GM10266 (cell line): Measurements from ENCODE around the gene SF1.

Source experiments
- DNase-seq: peaks from one replicate; pipeline ENCODE4 v3.0.0; 2012; ENCODE audit errors: extremely low spot score
- CTCF ChIP-seq: IDR thresholded peaks from 2 replicates; pipeline ENCODE4 v1.5.1; 2012; ENCODE audit warnings: mild to moderate bottlenecking, low read depth; ENCODE audit not compliant: control insufficient read depth, insufficient read depth; ENCODE audit errors: missing control alignments

SF1 gene

DNA sequence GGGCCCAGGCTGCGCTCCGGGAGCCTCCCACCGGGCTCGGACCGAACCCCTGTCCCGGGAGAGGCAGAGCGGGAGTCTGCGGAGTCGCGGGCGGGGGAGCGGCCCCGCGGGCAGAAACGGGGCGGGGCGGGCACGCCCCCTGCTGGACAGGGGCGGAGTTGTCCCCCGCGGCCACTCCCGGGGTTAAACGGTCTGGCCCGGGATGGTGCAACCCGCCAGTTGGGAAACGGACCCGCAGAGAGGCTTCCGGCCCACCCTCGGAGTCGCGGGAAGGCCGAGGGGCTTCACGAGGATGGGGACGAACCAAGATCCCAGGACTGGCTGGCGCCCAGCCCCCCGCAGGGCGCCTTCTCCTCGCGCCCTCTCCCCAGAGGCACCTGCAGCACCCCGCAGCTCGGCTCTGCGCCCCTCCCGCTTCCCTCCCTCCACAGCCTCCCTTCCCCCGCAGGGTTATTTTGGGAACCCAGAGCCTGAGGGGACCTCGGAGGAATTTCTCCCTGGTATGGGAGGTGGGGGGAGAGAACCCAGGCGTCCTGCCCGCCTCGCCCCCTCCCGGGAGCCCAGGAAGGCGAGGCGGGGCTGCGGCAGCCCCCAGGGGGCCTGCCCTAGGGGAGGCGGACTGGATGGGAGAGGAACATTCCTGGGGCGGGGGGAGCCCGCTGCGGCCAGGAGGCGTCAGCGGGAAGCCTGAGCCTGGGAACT is 35.3 kb downstream of the SF1 start:
- peak; percentile 95 for DNase-seq
- TF ChIP-seq CTCF, result peak; percentile 84

GRCh38 chr11:64742087-64742888 is 36.1 kb downstream of the SF1 start:
- DNase-seq, result peak; percentile 70
- TF ChIP-seq CTCF, result no peak

DNA sequence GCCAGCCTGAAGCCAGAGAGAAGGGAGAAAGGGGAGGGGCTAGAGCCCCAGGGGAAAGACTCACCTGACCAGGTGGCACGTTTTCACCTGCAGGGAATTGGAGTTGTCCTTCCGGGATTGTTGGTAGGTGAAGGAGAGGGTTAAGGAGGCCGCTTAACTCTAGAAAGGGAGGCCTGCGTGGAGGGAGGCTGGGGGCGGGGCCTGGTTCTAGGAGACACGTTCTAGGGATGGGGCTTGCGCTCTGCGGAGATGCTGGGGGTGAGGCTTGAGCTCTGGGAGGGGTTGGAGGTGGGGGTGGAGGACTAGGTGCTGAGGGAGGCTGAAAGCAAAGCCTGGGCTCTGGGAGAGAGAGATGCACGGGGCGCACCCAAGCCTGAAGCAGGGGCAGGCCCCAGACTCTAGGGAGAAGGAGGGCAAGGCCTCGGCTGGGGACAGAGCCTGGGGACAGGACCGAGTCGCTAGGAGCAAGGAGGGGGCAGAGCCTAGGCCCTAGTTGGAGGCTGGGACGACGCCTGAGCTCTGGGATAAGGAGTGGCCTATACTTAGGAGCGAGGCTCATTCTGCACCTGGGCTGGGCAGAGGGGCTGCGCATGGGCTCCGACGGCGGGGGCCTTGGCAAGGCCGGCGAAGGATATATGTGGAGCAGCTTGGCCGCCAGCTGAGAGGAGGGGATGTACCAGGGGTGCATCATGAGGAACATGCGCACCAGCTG is 36.8 kb downstream of the SF1 start:
- DNase-seq, result no peak
- TF ChIP-seq CTCF, result no peak

- DNase-seq, result no peak
- TF ChIP-seq CTCF, result no peak
Measured at GRCh38 chr11:64739871-64740270, 38.5 kb downstream of the SF1 start.

GRCh38 chr11:64736654-64737053 is 41.7 kb downstream of the SF1 start:
- DNase-seq, result no peak
- no peak for TF ChIP-seq CTCF

DNA sequence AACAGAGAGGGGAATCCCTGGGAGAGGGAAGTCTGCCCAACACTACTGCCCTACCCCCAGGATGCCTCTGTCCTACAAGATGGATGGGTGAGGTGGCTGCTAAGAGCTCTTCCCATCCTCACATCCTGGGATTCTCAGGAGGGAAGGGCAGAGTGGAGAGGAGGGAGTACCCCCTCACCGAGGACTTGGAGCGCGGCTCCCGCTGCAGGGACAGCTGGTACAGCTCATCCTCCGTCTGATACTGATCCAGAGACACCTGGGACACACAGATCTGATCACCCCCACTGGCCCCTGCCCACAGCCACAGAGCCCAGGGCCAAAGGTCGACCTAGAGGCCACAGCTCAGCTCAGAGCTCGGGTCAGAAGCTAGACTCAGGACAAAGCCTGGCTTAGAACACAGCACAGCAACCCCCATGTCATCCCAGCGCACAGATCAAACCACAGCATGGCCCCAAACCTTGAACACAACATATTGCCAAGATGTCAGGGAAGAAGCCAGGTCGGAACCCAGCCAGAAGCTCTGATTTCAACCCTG is 42.5 kb downstream of the SF1 start:
- no peak for TF ChIP-seq CTCF
- DNase-seq, result no peak
